Measurements from ENCODE around the gene SEL1L3. TPM values are rescaled to one million over a fixed set of nuclear protein-coding genes. Genes with fewer than 3 reads are reported as not detected.

The SEL1L3 gene
- polyA plus RNA-seq, 3 donors: 7.1 to 19.9 (median 9.2) TPM

GRCh38 chr4:25743971-25744370, 118.8 kb downstream of the SEL1L3 start:
- 81 to 88% (median 87%) methylated on average over 3 of the region's 3 CpGs for WGBS, 3 donors
- no peak overlapping the region for H3K27ac ChIP-seq (ENCODE audit: low read depth, low read length)

GRCh38 chr4:25729564-25729963, 133.2 kb downstream of the SEL1L3 start:
- 93 to 94% (median 94%) methylated on average over 9 of the region's 9 CpGs for WGBS, 3 donors
- no peak overlapping the region for H3K27ac ChIP-seq (ENCODE audit: low read depth, low read length)

GRCh38 chr4:25728886-25729285, 133.9 kb downstream of the SEL1L3 start:
- 40 to 65% (median 62%) methylated on average over 3 of the region's 3 CpGs for WGBS, 3 donors

GRCh38 chr4:25727711-25728493, 134.9 kb downstream of the SEL1L3 start:
- no peak overlapping the region for H3K27ac ChIP-seq (ENCODE audit: low read depth, low read length)
- WGBS, 3 donors: 89 to 92% (median 91%) methylated on average over 9 of the region's 9 CpGs

More at GRCh38 chr4:25728886-25729285, 133.9 kb downstream of the SEL1L3 start:
- no peak overlapping the region for H3K27ac ChIP-seq (ENCODE audit: low read depth, low read length)

- H3K27ac ChIP-seq (ENCODE audit: low read depth, low read length): no peak overlapping the region
- WGBS, 3 donors: 60 to 82% (median 80%) methylated on average over 7 of the region's 7 CpGs
Observed at GRCh38 chr4:25725870-25726269, 136.9 kb downstream of the SEL1L3 start.

GRCh38 chr4:25723409-25723808, 139.4 kb downstream of the SEL1L3 start:
- H3K27ac ChIP-seq (ENCODE audit: low read depth, low read length): no peak overlapping the region
- WGBS, 3 donors: 60 to 94% (median 86%) methylated on average over 1 of the region's 1 CpG

GRCh38 chr4:25722964-25723363, 139.8 kb downstream of the SEL1L3 start:
- no peak overlapping the region for H3K27ac ChIP-seq (ENCODE audit: low read depth, low read length)
- 34 to 72% (median 67%) methylated on average over 3 of the region's 3 CpGs for WGBS, 3 donors

- 90 to 92% (median 90%) methylated on average over 4 of the region's 4 CpGs for WGBS, 3 donors
- no peak overlapping the region for H3K27ac ChIP-seq (ENCODE audit: low read depth, low read length)
Observed at GRCh38 chr4:25713812-25714211, 149.0 kb downstream of the SEL1L3 start.

- H3K27ac ChIP-seq (ENCODE audit: low read depth, low read length): no peak overlapping the region
- 88 to 94% (median 89%) methylated on average over 2 of the region's 2 CpGs for WGBS, 3 donors
Observed at GRCh38 chr4:25712611-25713010, 150.2 kb downstream of the SEL1L3 start.

GRCh38 chr4:25710637-25711036, 152.2 kb downstream of the SEL1L3 start:
- 50 to 66% (median 58%) methylated on average over 3 of the region's 3 CpGs for WGBS, 3 donors
- H3K27ac ChIP-seq (ENCODE audit: low read depth, low read length): no peak overlapping the region

GRCh38 chr4:25704516-25704915, 158.3 kb downstream of the SEL1L3 start:
- 49 to 73% (median 65%) methylated on average over 2 of the region's 2 CpGs for WGBS, 3 donors
- no peak overlapping the region for H3K27ac ChIP-seq (ENCODE audit: low read depth, low read length)

GRCh38 chr4:25703731-25704388, 158.9 kb downstream of the SEL1L3 start:
- WGBS, 3 donors: 59 to 79% (median 67%) methylated on average over 3 of the region's 3 CpGs

GRCh38 chr4:25702848-25703247, 159.9 kb downstream of the SEL1L3 start:
- 50 to 66% (median 59%) methylated on average over 5 of the region's 5 CpGs for WGBS, 3 donors
- no peak overlapping the region for H3K27ac ChIP-seq (ENCODE audit: low read depth, low read length)

More at GRCh38 chr4:25703731-25704388, 158.9 kb downstream of the SEL1L3 start:
- no peak overlapping the region for H3K27ac ChIP-seq (ENCODE audit: low read depth, low read length)

GRCh38 chr4:25700661-25701060, 162.1 kb downstream of the SEL1L3 start:
- no peak overlapping the region for H3K27ac ChIP-seq (ENCODE audit: low read depth, low read length)
- WGBS, 3 donors: 88 to 92% (median 90%) methylated on average over 4 of the region's 4 CpGs

- WGBS, 3 donors: 78 to 84% (median 79%) methylated on average over 5 of the region's 5 CpGs
Observed at GRCh38 chr4:25697516-25697915, 165.3 kb downstream of the SEL1L3 start.

More at GRCh38 chr4:25697516-25697915, 165.3 kb downstream of the SEL1L3 start:
- no peak overlapping the region for H3K27ac ChIP-seq (ENCODE audit: low read depth, low read length)

Other genes starting within 250 kb of the SEL1L3 start
- gene SLC34A2, start 207.1 kb downstream of the SEL1L3 start, polyA plus RNA-seq: 1 to 10 TPM in 1 of 3 donors, under 1 TPM in 1, not detected in 1; 0.40 to 2.6 TPM
- gene SMIM20, start 51.2 kb upstream of the SEL1L3 start, polyA plus RNA-seq: 10 to 100 TPM; 28.3 to 61.6 (median 31.4) TPM

Data from adipose tissue (tissue), 3 donors.